Smooth muscle cell of the brain vasculature (primary cell): ENCODE results near the gene RHBDL1.
"Not testable (repeated sequence)": the region's sequence is repeated elsewhere in the genome, so short reads cannot be mapped to it uniquely, and the experiment has no call there.

Experiments used
- DNase-seq: peaks from one replicate; pipeline ENCODE4 v3.0.0-alpha.2; 2012; ENCODE audit warnings: low read depth, low spot score

RHBDL1 gene

GRCh38 chr16:705431-706188 is 30.1 kb downstream of the RHBDL1 start, which contains the start of gene FBXL16:
FBXL16 (minus strand) TSS chr16:705801; CDS start chr16:697405, 8,396 bp downstream.
- no peak for DNase-seq

GRCh38 chr16:706189-707061 is 31.0 kb downstream of the RHBDL1 start:
- DNase-seq: no peak

- no peak for DNase-seq
Observed at GRCh38 chr16:707062-707538, 31.6 kb downstream of the RHBDL1 start.

GRCh38 chr16:708019-708418 is 32.5 kb downstream of the RHBDL1 start:
- DNase-seq: no peak

GRCh38 chr16:708959-709358 is 33.5 kb downstream of the RHBDL1 start:
- no peak for DNase-seq

GRCh38 chr16:709566-710499 is 34.4 kb downstream of the RHBDL1 start:
- DNase-seq: no peak

- DNase-seq: no peak
Observed at GRCh38 chr16:710500-711075, 35.1 kb downstream of the RHBDL1 start.

- no peak for DNase-seq
Observed at GRCh38 chr16:711084-711483, 35.6 kb downstream of the RHBDL1 start.

GRCh38 chr16:711548-712320 is 36.3 kb downstream of the RHBDL1 start:
- DNase-seq: no peak

GRCh38 chr16:712740-713250 is 37.3 kb downstream of the RHBDL1 start:
- not testable (repeated sequence) for DNase-seq

- DNase-seq: no peak
Observed at GRCh38 chr16:714079-714478, 38.6 kb downstream of the RHBDL1 start.

GRCh38 chr16:714558-715476 is 39.3 kb downstream of the RHBDL1 start, which contains the start of gene METRN:
METRN (plus strand) TSS chr16:715118; CDS start chr16:715290, 172 bp downstream.
- DNase-seq: no peak

- no peak for DNase-seq
Observed at GRCh38 chr16:715477-716199, 40.2 kb downstream of the RHBDL1 start.

GRCh38 chr16:716200-716568 is 40.7 kb downstream of the RHBDL1 start:
- DNase-seq: no peak

GRCh38 chr16:716768-717325 is 41.4 kb downstream of the RHBDL1 start:
- DNase-seq: no peak

- no peak for DNase-seq
Observed at GRCh38 chr16:717450-718245, 42.2 kb downstream of the RHBDL1 start.

- DNase-seq: no peak
Observed at GRCh38 chr16:718389-718788, 42.9 kb downstream of the RHBDL1 start.
